Fibroblast of mammary gland (primary cell): ENCODE data around the gene CAP2.
"Not testable (repeated sequence)": the region's sequence is repeated elsewhere in the genome, so short reads cannot be mapped to it uniquely, and the experiment has no call there.

Experiments
- DNase-seq: peaks from one replicate; pipeline ENCODE4 v3.0.0-alpha.2; 2010; ENCODE audit warnings: low read depth
- H3K4me3 ChIP-seq: 2 replicates; pipeline ENCODE4 v1.5.1; 2011; ENCODE audit warnings: low read depth, mild to moderate bottlenecking, low read length, moderate library complexity; ENCODE audit not compliant: control insufficient read depth
- TF ChIP-seq, protein P1 (sequence below): conservative IDR thresholded peaks from 2 replicates; pipeline ENCODE4 v1.5.1; 2011; ENCODE audit warnings: low read depth, low read length, inconsistent platforms; ENCODE audit not compliant: control insufficient read depth, insufficient read depth

The CAP2 gene

GRCh38 chr6:17410281-17410680 lies 16.9 kb downstream of the CAP2 start:
- H3K4me3 ChIP-seq = no peak overlapping the region
- TF ChIP-seq, protein P1, sequence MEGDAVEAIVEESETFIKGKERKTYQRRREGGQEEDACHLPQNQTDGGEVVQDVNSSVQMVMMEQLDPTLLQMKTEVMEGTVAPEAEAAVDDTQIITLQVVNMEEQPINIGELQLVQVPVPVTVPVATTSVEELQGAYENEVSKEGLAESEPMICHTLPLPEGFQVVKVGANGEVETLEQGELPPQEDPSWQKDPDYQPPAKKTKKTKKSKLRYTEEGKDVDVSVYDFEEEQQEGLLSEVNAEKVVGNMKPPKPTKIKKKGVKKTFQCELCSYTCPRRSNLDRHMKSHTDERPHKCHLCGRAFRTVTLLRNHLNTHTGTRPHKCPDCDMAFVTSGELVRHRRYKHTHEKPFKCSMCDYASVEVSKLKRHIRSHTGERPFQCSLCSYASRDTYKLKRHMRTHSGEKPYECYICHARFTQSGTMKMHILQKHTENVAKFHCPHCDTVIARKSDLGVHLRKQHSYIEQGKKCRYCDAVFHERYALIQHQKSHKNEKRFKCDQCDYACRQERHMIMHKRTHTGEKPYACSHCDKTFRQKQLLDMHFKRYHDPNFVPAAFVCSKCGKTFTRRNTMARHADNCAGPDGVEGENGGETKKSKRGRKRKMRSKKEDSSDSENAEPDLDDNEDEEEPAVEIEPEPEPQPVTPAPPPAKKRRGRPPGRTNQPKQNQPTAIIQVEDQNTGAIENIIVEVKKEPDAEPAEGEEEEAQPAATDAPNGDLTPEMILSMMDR = no peak
- DNase-seq = no peak

DNA sequence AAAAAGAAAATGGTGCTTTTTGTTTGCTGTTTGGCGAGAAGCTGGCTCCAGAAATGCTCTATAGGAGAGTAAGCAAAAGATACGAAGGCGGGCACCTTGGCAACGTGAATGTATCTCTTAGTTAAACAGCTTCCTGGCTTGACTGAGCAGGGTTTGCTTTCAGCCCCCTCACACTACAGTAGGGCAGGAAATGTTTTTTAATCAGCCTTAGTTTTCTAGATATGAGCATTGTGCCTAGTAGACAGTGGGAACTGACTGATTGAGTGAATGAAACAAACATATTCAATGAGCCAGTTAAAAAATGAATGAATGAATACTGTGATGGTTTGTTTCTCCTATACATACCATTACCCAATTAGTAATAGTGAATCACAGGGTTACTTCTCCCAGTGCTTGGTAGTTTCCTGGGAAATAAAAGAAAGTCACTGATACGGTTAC lies 19.9 kb downstream of the CAP2 start:
- peak; percentile 26 for DNase-seq
- H3K4me3 ChIP-seq = no peak overlapping the region
- TF ChIP-seq, protein P1 = no peak

- H3K4me3 ChIP-seq, DNase-seq: not testable (repeated sequence)
These were observed 21.0 kb downstream of the CAP2 start for GRCh38 chr6:17414395-17414794.

GRCh38 chr6:17415321-17415720 lies 21.9 kb downstream of the CAP2 start:
- DNase-seq = no peak
- no peak overlapping the region for H3K4me3 ChIP-seq
- TF ChIP-seq, protein P1 = no peak

DNA sequence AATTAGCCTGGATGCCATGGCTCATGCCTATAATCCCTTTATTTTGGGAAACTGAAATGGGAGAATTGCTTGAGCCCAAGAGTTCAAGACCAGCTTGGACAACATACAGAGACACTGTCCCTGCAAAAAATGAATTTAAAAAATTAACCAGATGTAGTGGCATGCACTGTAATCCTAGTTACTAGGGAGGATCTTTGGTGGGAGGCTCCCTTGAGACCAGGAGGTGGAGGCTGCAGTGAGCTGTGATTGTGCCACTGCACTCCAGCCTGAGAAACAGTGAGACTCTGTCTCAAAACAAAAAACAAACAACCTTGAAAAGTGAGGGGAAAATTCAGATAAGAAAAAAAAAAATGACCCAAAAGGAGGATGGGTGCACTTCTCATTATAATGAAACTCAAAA lies 23.4 kb downstream of the CAP2 start:
- TF ChIP-seq, protein P1 = no peak
- H3K4me3 ChIP-seq = no peak overlapping the region
- DNase-seq = no peak

GRCh38 chr6:17417817-17418216 lies 24.4 kb downstream of the CAP2 start:
- no peak overlapping the region for H3K4me3 ChIP-seq
- TF ChIP-seq, protein P1 = no peak
- DNase-seq = peak; percentile 53

DNA sequence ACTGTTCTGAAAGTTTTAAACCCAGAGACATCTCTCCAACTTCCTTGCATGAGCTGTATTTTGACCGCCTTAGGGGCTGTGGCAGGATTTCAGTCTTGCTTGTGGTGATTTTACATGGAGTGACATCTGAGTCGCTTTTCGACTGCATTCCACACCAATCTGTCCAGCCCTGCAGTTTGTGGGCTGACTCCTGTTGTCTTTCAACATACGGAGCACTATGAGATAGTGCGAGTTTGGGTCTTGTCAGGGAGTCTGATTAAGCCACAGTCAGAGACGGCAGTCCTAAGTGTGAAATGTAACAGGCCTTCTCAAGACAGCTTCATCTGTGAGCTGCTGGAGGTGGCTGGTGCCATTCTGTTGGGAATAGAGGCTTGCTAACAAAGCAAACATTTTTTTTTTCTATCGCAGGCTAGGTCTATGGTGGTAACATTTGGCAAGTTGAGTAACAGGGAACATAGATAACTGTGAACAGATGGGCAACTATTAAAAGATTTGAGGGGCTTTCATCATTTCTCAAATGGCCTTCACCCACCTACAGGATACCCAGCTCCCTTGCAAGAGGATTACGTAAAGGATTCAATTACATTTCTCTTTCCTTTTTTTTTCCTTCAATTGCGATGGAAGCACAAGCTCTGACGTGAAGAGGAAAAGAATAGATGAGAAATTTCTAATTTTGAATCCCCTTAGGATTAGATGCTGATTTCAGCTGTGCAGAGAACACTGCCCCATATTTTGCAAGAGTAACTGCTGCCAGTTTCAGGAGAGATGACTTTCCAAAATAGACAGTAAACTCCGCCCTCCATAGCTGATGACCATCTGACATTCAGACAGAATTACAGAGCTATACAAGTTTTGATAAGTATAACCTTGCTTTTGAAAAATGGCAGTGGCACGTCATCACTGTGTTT lies 25.1 kb downstream of the CAP2 start:
- DNase-seq = peak; percentile 67
- H3K4me3 ChIP-seq = no peak overlapping the region
- TF ChIP-seq, protein P1 = no peak
